GM08714 (cell line): ENCODE results near the gene CD300C.
"Not testable (repeated sequence)": the region's sequence is repeated elsewhere in the genome, so short reads cannot be mapped to it uniquely, and the experiment has no call there.

Source experiments
- H3K4me3 ChIP-seq: fragments of 200-500 bp; sonication (Bioruptor generic); 2 replicates; pipeline ENCODE4 v1.5.1; 2014; ENCODE audit warnings: mild to moderate bottlenecking, low read length, inconsistent platforms
- ZNF274 ChIP-seq: IDR thresholded peaks from 2 replicates; pipeline ENCODE4 v1.6.1; 2012; ENCODE audit warnings: mild to moderate bottlenecking, low read depth, low read length

Gene CD300C

DNA sequence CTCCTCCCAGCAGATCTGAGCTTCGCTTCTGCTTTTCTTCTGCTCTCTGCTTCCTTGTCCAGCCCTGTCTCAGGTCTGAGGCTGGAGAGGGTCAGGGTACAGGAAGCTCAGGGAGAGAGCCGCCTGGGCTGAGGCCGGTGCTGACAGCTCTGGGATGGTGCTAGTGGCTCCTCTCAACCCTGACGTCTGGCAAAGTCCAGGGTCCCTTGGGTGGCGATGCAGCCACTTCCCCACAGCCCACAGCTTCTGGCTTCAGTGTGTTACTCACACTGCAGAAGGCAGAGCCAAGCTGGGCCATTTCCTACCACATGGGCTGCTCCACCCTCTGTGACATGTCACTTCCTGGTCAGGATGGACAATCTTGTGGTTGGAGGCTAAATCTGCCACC lies at the start of gene CD300C:
Gene CD300C, minus strand, starts transcription at position 273 of the 388 bp plus-strand sequence. CDS start 333 bp downstream, outside the sequence.
- TF ChIP-seq ZNF274 = no peak
- H3K4me3 ChIP-seq = no peak within 1 kb of the TSS

DNA sequence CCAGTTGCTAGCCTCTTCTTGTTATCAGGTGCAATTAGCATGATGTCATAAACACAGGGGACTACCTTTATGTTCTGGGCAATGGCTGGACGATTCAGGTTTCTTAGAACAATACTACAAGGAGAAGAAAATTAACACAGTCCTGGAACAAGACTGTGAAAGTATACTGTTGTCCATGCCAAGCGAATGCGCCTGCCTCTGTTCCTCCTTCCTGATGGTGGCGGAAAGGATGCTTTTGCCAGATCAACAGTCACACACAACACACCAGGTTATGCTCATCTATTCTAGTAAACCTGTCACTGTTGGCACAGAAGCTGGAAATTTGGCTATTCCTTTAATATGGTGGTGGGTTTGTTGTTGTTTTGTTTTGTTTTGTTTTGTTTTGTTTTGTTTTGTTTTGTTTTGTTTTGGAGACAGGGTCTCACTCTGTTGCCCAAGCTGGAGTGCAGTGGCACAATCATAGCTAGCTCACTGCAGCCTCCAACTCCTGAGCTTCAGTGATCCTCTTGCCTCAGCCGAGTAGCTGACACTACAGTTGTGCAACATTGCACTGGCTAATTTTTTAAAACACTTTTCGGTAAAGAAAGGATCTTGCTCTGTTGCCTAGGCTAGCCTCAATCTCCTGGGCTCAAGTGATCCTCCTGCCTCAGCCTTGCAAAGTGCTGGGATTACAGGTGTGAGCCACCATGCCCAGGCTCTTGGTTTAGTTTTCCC lies 49.3 kb upstream of the CD300C start:
- H3K4me3 ChIP-seq = no peak overlapping the region
- no peak for TF ChIP-seq ZNF274

DNA sequence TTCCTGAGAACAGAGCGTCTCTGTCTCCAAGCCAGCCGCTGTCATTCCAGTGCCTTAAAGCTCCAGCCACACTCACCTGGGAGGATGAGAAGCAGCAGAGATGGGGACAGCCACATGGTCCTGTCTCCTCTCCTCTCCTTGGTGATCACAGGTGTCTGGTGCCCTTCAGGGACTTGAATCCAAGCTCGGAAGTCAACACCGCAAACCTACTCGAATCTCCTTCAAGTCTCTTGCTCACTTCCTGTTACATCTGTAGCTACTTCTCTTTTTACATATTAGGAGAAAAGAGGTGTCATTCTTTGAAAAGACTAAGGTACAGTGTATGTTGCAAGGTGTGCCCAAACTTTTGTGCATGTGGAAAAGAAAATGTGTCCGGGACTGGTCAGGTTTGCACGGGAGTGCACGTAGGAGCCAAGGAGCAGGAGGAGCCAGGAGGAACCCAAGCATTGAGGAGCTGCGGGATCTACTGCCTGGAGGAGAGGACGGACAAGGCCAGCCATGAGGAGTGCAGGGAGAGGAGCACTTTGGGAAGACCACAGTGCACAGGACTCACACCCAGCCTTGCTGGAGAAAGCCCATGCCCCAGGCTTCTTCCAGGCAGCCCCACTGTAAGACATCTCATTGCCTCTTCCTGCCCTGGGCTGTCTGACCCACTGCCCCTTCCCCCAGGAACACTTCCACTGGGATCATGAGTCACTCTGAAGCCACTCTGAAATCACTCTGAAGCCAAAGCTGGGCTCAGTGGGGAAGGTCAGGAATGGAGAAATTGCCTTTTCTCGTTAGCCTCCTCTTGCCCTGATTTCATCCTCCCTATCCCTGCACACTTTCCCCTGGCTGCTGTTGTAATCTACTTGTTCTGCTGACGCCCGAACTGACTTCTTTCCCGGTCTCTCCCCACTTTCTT lies 46.4 kb upstream of the CD300C start, which contains the start of gene CD300LD:
Gene CD300LD, minus strand, starts transcription at position 197 of the 904 bp plus-strand sequence. Its CDS starts 81 bp downstream, at position 116.
- TF ChIP-seq ZNF274 = no peak
- H3K4me3 ChIP-seq = no peak within 1 kb of the TSS

DNA sequence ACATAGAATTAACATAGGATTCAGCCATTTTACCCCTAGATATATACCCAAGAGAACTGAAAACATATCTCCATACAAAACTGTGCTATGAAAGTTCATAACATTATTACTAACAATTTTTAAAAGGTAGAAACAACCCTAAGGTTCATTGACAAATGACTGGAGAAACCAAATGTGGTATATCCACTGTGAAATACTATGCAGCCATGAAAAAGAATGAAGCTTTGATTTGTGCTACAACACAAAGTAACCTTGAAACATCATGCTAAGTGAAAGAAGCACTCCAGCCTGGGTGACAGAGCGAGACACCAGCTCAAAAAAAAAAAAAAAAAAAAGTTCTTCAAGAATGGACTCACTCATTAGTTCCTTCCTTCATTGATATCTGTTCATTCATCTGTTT lies 45.6 kb upstream of the CD300C start:
- no peak overlapping the region for H3K4me3 ChIP-seq
- TF ChIP-seq ZNF274 = no peak

DNA sequence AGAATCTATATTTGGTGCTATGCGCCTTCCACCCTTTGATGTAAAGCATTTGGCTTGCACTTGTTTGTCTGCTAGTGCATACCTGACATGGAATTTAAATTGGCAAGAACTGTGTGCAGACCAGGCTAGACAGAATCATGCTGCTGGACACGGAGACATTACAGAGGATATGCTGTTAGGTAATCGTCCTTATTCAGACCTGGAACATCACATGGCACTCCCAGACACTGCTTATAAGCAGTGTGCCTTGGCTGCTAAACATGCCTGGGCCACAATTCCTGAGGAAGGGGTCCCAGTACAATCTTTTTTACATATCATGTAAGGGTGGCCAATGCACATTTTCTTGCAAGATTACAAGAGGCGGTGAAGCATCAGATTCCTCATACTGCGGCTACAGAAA lies 39.8 kb upstream of the CD300C start:
- no peak for TF ChIP-seq ZNF274
- no peak overlapping the region for H3K4me3 ChIP-seq

DNA sequence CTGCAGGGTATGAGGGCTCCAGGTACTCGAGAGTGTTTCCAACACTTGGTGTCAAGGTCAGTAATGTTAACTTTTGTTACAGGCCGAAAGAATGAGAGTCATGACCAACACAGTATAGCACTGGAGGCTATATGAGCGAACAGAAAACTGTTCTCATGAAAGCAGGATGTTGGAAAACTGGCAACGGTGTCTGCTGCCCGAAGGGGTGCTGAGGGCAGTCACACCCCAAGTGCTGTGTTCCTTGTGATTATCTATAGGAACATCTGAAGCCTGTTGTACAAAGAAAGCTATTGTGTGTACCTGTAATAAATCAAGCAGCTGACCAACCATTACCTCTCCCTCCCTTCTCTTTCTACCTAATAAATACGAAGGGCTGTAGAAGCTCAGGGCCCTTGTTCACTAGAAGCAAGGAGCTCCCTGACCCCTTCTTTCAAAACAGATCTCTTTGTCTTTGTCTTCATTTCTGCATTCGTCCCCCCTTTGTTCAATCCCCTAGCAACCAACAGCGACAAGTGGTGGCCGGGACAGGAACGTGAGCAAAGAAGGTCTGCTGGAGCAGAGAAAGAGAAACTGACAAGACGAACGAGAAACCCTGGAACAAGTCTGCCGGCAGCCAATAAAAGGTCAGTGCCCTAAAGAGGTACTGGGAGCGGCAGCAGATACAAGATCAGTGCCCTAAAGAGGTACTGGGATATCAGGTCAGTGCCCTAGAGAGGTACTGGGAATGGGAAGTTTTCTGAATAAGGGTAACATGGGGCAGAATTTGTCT lies 38.6 kb upstream of the CD300C start:
- no peak for TF ChIP-seq ZNF274
- no peak overlapping the region for H3K4me3 ChIP-seq

- no peak overlapping the region for H3K4me3 ChIP-seq
- no peak for TF ChIP-seq ZNF274
Measured at GRCh38 chr17:74582633-74583032, 36.7 kb upstream of the CD300C start.

DNA sequence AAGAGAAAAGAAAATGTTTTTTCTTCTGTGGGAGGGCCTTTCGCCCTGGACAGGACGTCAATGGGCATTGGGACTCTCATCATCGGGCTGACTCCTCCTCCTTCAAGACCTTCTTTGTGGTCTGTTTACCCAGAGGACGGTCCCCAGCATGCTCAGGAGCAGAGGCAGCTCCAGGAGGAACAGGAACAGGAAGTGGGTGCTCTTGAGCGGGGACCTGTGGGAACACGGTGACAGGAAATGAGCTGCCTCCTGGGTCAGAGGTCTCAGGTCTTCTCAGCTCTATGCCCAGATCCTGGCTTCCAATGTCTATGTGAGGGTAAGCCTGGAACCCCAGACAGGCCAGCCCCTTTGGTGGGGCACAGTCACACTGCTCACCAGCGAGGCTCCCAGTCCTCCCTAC lies 34.0 kb upstream of the CD300C start:
- TF ChIP-seq ZNF274 = no peak
- no peak overlapping the region for H3K4me3 ChIP-seq

- no peak for TF ChIP-seq ZNF274
- no peak overlapping the region for H3K4me3 ChIP-seq
Measured at GRCh38 chr17:74578979-74579378, 33.1 kb upstream of the CD300C start.

DNA sequence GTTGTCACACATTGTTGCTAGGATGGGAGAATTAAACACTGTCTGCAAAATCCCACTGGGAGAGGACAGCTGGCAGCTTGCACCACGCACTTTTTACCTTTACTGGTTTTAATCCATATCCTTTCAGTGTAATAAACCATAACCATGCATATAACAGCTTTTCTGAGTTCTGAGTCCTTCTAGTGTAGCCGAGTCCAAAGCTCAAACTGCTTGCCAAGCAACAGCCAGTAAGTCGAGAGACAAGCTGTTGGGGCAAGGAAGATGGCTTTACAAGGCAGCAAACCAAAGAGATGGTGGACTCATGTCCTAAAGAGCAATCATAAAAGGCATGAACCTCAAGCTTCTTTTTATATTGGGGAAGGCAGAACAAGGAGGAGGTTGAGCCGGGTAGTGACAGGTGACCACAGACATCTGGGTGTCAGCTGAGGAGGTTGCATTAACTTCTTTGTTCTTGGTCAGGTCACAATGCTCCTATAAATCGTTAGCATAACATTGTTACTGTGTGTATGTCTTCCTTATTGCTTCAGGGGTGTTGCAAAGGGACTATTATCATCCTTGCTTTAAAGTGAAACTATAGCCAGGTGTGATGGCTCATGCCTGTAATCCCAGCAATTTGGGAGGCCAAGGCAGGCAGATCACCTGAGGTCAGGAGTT lies 28.7 kb upstream of the CD300C start:
- no peak overlapping the region for H3K4me3 ChIP-seq
- TF ChIP-seq ZNF274 = no peak

DNA sequence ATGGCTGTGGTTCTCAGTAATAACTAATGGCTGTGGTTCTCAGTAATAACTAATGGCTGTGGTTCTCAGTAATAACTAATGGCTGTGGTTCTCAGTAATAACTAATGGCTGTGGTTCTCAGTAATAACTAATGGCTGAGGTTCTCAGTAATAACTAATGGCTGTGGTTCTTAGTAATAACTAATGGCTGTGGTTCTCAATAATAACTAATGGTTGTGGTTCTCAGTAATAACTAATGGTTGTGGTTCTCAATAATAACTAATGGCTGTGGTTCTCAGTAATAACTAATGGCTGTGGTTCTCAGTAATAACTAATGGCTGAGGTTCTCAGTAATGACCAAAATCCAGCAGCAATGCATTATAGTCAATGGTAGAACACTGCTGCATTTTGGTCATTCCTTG lies 27.7 kb upstream of the CD300C start:
- not testable (repeated sequence) for H3K4me3 ChIP-seq

DNA sequence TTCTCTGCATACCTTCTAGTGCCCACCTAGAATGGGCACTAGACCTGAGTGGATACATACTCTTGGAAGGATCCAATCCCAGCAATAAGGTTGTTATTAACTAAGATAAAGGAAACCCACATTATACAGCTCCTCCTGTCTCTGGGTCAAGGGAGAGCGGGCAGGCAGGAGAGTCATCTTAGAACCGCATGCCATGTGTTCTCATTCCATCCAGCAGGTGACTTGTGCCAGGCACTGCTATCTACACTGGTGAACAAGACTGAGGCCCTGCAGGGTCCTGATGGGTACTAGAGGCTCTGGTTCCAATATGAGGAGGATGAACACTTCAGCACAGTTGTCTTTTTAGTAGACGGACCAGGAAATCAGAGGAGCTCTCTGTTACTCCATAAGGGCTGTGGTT lies 27.3 kb upstream of the CD300C start:
- no peak overlapping the region for H3K4me3 ChIP-seq
- TF ChIP-seq ZNF274 = no peak

GRCh38 chr17:74571621-74572270 lies 25.8 kb upstream of the CD300C start:
- no peak for TF ChIP-seq ZNF274
- no peak overlapping the region for H3K4me3 ChIP-seq
